HUES64 (cell line): ENCODE data around the gene ENOX1.
"Not testable (repeated sequence)": the region's sequence is repeated elsewhere in the genome, so short reads cannot be mapped to it uniquely, and the experiment has no call there.

Experiments used
- H3K27ac ChIP-seq: 2 replicates; pipeline ENCODE4 v1.7.0; 2013; ENCODE audit warnings: low read depth, low read length, inconsistent platforms
- H3K27me3 ChIP-seq: 2 replicates; pipeline ENCODE4 v1.6.1; 2013; ENCODE audit warnings: mild to moderate bottlenecking, low read length; ENCODE audit not compliant: insufficient read depth
- H3K36me3 ChIP-seq: 2 replicates; pipeline ENCODE4 v1.6.1; 2013; ENCODE audit warnings: mild to moderate bottlenecking, low read length; ENCODE audit not compliant: insufficient read depth
- H3K4me1 ChIP-seq: 2 replicates; pipeline ENCODE4 v1.6.1; 2013; ENCODE audit warnings: mild to moderate bottlenecking, low read length, moderate library complexity; ENCODE audit not compliant: insufficient read depth
- H3K4me3 ChIP-seq: 2 replicates; pipeline ENCODE4 v1.5.1; 2013; ENCODE audit warnings: mild to moderate bottlenecking, low read length, moderate library complexity
- H3K9ac ChIP-seq: 2 replicates; pipeline ENCODE4 v1.6.1; 2013; ENCODE audit warnings: mild to moderate bottlenecking, low read depth, low read length
- H3K9me3 ChIP-seq: 2 replicates; pipeline ENCODE4 v1.6.1; 2013; ENCODE audit warnings: low read depth, low read length; ENCODE audit not compliant: insufficient read depth
- WGBS: fragments of 150-250, 120-280 bp; methylation state at CpG from one replicate; pipeline ENCODE4 v1.1.7; 2013; ENCODE audit warnings: missing lambda C conversion rate; 5-methylcytosine and 5-hydroxymethylcytosine counted together

Gene ENOX1

DNA sequence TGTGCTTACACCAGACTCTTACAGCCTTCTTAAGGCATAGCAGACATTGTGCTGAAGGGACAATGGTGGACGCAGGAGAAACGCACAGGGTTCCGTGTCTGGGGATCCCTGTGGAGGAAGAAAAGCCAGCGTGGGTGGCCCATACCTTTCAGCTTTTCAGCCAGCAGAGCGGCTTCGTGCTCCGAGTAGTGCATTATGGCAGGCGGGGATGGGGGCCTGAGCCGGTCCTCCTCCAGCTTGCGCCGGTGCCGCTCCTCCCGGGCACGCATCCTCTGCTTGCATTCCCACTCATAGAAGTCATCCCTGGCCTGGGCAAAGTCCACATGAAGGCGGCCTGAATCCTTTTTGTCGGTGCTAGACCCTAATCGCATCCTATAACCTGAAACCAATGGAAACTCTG, 431.0 kb downstream of the ENOX1 start:
- H3K9ac ChIP-seq = no peak overlapping the region
- no peaks in the 10 kb centered on the region for H3K9me3 ChIP-seq
- peaks cover 34% of the 10 kb centered on the region for H3K4me1 ChIP-seq
- no peak overlapping the region for H3K4me3 ChIP-seq
- no peaks in the 10 kb centered on the region for H3K27me3 ChIP-seq
- no peak overlapping the region for H3K27ac ChIP-seq
- H3K36me3 ChIP-seq = no peaks in the 10 kb centered on the region
- 97% methylated on average over 17 of the region's 17 CpGs for WGBS

DNA sequence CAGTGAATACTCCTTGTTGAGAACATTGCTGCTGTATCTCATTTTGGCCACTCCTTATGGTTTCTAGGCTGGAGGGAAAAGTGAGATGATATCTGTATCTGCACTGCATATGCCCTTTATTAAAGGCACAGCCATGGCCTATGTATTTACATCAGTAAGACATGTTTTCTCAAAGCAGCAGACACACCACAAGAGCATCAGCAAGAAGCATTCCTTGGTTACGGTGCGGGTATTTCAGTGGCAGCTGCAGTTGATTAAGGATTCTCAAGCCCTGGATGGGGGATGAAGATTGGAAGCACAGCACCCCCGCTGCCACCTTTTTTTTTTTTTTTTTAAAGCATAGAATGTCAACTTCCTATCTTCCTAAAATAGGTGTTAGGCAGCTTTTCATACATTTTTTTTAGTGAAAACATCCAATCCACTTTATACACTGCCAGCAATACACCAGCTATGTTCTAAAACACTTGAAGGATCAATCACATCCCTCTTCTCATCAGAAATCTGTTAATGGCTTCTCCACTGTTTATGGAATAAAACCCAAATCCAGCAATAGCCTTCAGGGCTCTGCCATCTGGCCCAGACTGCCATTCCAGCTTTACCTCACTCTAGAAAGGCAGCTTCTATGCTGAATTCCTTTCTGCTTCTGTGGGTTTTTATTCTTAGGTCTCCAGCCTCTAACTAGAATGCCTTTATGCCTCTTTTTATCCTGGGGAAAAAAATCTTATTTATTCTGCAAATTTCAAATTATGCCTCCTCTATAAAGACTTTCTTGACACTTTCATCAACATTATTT, 432.4 kb downstream of the ENOX1 start:
- H3K9ac ChIP-seq = no peak overlapping the region
- peaks cover 20% of the 10 kb centered on the region for H3K4me1 ChIP-seq
- H3K4me3 ChIP-seq = no peak overlapping the region
- H3K27me3 ChIP-seq = no peaks in the 10 kb centered on the region
- H3K9me3 ChIP-seq = no peaks in the 10 kb centered on the region
- WGBS = 94% methylated on average over 3 of the region's 3 CpGs
- H3K36me3 ChIP-seq = no peaks in the 10 kb centered on the region
- no peak overlapping the region for H3K27ac ChIP-seq

DNA sequence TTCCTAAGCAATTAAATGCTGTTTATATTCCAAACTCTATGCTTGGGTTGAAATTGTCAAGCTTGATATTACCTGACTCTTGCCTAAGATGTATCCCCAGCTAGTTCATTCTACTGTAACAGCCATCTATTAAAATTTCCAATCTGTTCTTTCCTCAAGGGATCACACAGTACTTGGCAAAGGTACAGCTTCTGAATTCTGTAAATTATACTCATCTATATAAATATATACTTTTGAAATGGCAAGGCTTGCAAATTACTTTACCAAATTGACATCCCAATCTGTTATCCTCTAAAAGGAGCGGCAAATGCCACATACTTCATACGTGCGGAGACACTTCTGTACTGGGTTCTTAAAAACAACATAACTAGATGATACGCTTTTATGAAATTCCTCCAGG, 433.1 kb downstream of the ENOX1 start:
- peaks cover 14% of the 10 kb centered on the region for H3K4me1 ChIP-seq
- H3K9me3 ChIP-seq = no peaks in the 10 kb centered on the region
- H3K4me3 ChIP-seq = no peak overlapping the region
- no peaks in the 10 kb centered on the region for H3K36me3 ChIP-seq
- no peak overlapping the region for H3K27ac ChIP-seq
- H3K27me3 ChIP-seq = no peaks in the 10 kb centered on the region
- WGBS = over 99% methylated on average over 4 of the region's 4 CpGs
- H3K9ac ChIP-seq = no peak overlapping the region

DNA sequence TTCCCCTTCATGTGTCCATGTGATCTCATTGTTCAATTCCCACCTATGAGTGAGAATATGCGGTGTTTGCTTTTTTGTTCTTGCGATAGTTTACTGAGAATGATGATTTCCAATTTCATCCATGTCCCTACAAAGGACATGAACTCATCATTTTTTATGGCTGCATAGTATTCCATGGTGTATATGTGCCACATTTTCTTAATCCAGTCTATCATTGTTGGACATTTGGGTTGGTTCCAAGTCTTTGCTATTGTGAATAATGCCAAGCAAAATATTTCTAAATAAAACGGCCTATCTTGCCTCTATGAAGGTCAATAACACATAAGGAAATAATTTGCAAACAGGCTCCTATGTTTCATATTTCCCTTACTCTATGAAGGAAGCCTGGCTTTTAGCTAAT, 435.2 kb downstream of the ENOX1 start:
- 83% methylated on average over 1 of the region's 3 CpGs for WGBS
- not testable (repeated sequence) for H3K27me3 ChIP-seq, H3K4me3 ChIP-seq, H3K36me3 ChIP-seq, H3K9ac ChIP-seq, H3K27ac ChIP-seq, H3K9me3 ChIP-seq
- peaks cover 14% of the 10 kb centered on the region for H3K4me1 ChIP-seq

DNA sequence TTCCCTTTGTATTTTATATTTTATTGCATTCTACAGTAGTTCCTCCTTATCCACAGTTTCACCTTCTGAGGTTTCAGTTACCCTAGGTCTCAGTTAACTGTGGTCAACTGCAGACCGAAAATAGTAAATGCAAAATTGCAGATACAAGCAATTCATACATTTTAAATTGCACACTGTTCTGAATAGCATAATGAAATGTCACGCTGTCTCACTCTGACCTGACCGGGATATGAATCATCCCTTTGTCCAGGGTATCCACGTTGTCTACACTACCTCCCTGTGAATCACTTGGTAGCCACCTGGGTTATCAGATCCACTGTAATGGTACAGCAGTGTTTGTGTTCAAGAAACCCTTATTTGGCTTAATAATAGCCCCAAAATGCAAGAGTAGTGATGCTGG, 438.4 kb downstream of the ENOX1 start:
- no peak overlapping the region for H3K9ac ChIP-seq
- H3K27me3 ChIP-seq = no peaks in the 10 kb centered on the region
- H3K9me3 ChIP-seq = no peaks in the 10 kb centered on the region
- H3K36me3 ChIP-seq = no peaks in the 10 kb centered on the region
- H3K4me1 ChIP-seq = peaks cover 11% of the 10 kb centered on the region
- H3K4me3 ChIP-seq = no peak overlapping the region
- H3K27ac ChIP-seq = no peak overlapping the region
- 90% methylated on average over 4 of the region's 4 CpGs for WGBS

DNA sequence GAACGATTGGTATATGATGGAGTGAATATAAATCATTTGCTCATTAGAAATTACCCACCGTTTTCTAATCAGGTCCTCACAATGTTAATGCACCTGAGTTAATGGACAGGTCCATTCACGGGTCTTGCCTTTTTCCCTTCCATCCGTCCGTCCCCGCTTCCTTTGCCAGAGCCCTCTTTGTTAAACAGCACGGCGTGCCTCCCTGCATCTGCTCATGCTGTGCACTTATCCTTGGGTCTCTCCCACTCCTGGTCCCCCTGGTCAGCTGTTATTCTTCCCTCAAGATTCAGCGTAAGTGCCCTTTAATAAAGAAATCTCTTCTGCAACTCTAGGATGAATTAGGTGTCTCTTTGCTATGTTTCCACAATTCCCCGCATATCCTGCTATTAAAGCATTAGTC, 438.9 kb downstream of the ENOX1 start:
- Histone ChIP-seq H3K27me3 (no peaks in the 10 kb centered on the region), H3K27ac (no peak overlapping the region), H3K9me3 (no peaks in the 10 kb centered on the region), H3K9ac (no peak overlapping the region), H3K4me1 (peaks cover 11% of the 10 kb centered on the region), H3K4me3 (no peak overlapping the region), H3K36me3 (no peaks in the 10 kb centered on the region)
- WGBS = 54% methylated on average over 10 of the region's 10 CpGs

DNA sequence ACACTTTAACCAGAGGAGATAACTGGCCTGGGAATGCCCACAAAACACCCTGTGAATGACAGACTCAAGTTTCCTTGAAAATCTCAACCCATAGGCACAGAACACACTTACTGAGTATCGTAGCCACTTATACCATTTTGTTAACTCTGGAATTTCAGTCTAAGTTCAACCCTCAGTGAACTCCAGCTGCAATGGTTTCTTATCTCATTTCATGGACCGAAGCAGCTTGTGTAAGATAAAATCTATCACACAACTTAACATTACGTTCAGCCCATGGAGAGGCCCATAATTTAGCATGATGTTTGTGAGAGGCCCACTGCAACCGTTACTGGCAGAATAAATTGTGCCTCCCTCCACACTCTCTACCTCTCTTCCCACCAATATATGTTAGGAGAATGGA, 440.3 kb downstream of the ENOX1 start:
- H3K36me3 ChIP-seq = no peaks in the 10 kb centered on the region
- no peak overlapping the region for H3K4me3 ChIP-seq
- peaks cover 11% of the 10 kb centered on the region for H3K4me1 ChIP-seq
- WGBS = 83% methylated on average over 2 of the region's 4 CpGs
- no peaks in the 10 kb centered on the region for H3K9me3 ChIP-seq
- H3K27ac ChIP-seq = no peak overlapping the region
- no peak overlapping the region for H3K9ac ChIP-seq
- no peaks in the 10 kb centered on the region for H3K27me3 ChIP-seq

DNA sequence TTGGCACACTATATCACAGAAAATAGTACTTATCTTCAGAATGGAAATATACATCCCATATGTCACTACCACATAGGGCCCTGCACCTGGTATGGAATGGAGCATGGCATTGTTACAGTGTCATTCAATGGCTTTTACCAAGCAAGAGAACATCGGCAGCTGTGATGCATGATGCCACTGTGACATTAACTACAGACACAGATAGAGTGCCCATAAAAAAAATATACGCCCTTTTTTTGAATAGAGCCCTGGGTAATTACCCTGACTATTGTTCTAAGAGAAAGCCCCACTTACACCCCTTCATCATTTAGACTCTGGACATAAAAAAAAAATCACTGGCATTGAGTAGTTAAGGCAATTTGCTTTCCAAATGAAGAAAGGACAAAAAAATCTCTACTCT, 443.1 kb downstream of the ENOX1 start:
- 92% methylated on average over 2 of the region's 2 CpGs for WGBS
- no peaks in the 10 kb centered on the region for H3K36me3 ChIP-seq
- no peak overlapping the region for H3K27ac ChIP-seq
- H3K27me3 ChIP-seq = no peaks in the 10 kb centered on the region
- H3K9ac ChIP-seq = no peak overlapping the region
- H3K4me3 ChIP-seq = no peak overlapping the region
- H3K9me3 ChIP-seq = no peaks in the 10 kb centered on the region
- H3K4me1 ChIP-seq = peaks cover 11% of the 10 kb centered on the region

DNA sequence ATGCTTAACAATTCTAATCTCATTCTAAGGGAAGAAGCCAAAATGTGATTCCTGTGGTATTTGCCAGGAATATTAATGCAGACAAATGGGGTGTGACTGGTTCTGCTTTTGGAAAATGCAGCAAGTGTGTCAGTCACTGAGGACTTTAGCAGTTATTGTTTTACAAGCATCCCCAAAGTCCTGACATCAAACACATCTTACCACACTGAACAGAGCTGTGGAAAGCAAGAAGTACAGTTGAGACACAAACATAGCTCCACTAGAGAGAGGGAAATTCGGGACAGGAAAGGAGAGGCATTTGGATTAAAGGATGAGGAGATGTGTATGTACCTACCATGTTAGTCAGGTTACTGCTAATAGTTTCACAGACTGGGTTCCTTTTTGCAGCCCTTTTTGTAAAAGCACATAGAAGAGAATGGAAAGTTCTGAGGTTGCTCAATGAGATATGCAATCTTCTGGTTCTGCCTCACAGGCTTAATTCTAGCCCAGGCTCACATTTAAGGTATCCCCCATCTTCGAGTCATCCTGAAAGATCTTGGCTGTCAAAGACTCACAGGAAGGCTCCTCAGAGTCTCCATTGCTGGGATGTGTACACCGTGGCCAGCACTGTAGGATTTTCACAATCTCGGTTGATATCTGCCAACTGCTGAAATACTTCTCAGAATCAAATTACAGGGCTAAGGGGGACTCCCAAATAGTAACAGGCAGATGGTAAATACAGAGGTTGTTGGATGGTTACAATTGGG, 446.8 kb downstream of the ENOX1 start:
- Histone ChIP-seq H3K9me3 (no peaks in the 10 kb centered on the region), H3K4me3 (no peak overlapping the region), H3K36me3 (no peaks in the 10 kb centered on the region), H3K27me3 (no peaks in the 10 kb centered on the region), H3K27ac (no peak overlapping the region), H3K4me1 (no peaks in the 10 kb centered on the region), H3K9ac (no peak overlapping the region)
- 89% methylated on average over 4 of the region's 4 CpGs for WGBS

DNA sequence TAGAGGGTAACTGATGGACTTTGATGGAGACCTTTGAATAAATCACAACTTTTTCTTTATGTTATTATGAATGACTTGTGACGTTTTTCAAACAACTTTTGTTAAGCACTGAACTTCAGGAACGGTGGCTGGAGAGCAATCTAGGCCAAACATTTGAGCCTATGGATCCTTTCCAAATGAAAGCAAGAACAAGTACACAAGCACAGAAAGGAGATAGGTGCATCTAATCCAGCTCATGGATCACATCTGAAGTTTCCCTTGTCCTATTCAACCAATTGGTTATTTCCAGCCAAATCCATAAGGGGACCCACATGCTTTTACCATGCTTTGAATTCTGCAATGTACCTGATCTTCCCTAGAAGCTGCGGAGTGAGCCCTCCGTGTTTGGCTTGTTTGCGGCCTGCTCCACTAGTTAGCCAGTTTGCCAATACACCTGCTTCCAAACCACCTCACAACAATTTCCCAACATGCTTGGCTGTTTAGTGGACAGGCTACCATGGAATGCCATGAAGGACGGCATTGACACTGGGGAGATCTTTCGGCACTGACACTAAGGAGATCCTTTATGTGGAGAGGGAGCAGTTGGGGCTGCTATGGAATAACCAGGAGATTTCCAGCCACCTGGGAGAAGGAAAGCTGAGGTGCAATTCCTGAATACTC, 447.5 kb downstream of the ENOX1 start:
- Histone ChIP-seq H3K36me3 (no peaks in the 10 kb centered on the region), H3K27me3 (no peaks in the 10 kb centered on the region), H3K4me3 (no peak overlapping the region), H3K9me3 (no peaks in the 10 kb centered on the region), H3K27ac (no peak overlapping the region), H3K9ac (no peak overlapping the region), H3K4me1 (no peaks in the 10 kb centered on the region)
- 86% methylated on average over 7 of the region's 7 CpGs for WGBS

DNA sequence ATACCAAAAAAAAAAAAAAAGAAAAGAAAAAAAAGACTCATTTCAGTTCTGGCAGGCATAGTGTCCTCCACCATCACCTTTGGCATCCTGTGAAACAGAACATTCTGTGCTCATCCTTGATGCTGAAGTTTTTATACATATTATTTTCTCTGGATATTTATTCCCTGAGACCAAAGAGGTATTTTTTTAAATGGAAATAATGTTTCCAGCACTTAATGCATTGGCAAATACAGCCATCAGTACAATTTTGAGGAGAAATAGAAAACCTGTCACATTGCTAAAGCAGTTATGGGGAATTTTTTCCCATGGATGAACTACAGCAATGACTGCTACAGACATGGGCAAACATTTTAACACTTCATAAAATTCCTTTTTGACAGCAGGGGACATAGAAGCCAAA, 451.0 kb downstream of the ENOX1 start:
- H3K4me3 ChIP-seq = no peak overlapping the region
- H3K9ac ChIP-seq = no peak overlapping the region
- no peaks in the 10 kb centered on the region for H3K9me3 ChIP-seq
- H3K36me3 ChIP-seq = no peaks in the 10 kb centered on the region
- H3K27me3 ChIP-seq = no peaks in the 10 kb centered on the region
- no peak overlapping the region for H3K27ac ChIP-seq
- peaks cover 7% of the 10 kb centered on the region; the same call in 1 of the 2 replicates for H3K4me1 ChIP-seq
